Activated B cell treated with CpG ODN at 0.5 μM for 24 hours (primary cell): ENCODE data around the gene NPAS4. TPM values are rescaled to one million over a fixed set of nuclear protein-coding genes. Genes with fewer than 3 reads are reported as not detected.

Source experiments
- ATAC-seq: fragments of 200-7000 bp; cut with Tn5 transposase; one replicate; pipeline ENCODE4 v1.10.0; 2021; ENCODE audit warnings: low read depth, mild to moderate bottlenecking, moderate library complexity
- CTCF ChIA-PET: fragments of 350-600 bp; sonication (Branson Sonifier 250); formaldehyde crosslinking; loops from one replicate; lab custom pipeline; 2021; ENCODE audit warnings: antibody characterized with exemption; lab: Charles Lee
- POLR2A ChIA-PET: fragments of 350-600 bp; sonication (Branson Sonifier 250); formaldehyde crosslinking; loops from one replicate; lab custom pipeline; 2021; ENCODE audit warnings: antibody characterized with exemption; lab: Charles Lee
- DNase-seq: peaks from one replicate; pipeline ENCODE4 v3.0.0; 2022
- H3K27ac Mint-ChIP-seq: one replicate; pipeline ENCODE4 v1.8.0; 2020; ENCODE audit warnings: mixed read lengths
- H3K27me3 Mint-ChIP-seq: one replicate; pipeline ENCODE4 v1.8.0; 2021; ENCODE audit warnings: mixed read lengths
- H3K36me3 Mint-ChIP-seq: one replicate; pipeline ENCODE4 v1.8.0; 2021; ENCODE audit warnings: low read depth, mixed read lengths
- H3K4me1 Mint-ChIP-seq: one replicate; pipeline ENCODE4 v1.8.0; 2021; ENCODE audit warnings: mixed read lengths
- H3K4me3 Mint-ChIP-seq: one replicate; pipeline ENCODE4 v1.8.0; 2020; ENCODE audit warnings: mild to moderate bottlenecking, mixed read lengths
- H3K9me3 Mint-ChIP-seq: one replicate; pipeline ENCODE4 v1.8.0; 2020; ENCODE audit warnings: mixed read lengths
- intact Hi-C: fragments of 100-400 bp; cut with micrococcal nuclease; formaldehyde crosslinking; loops from one replicate; pipeline ENCODE4 v1.15.1; 2024
- total RNA-seq: library from RNA; stranded (reverse); gene quantifications from 2 replicates; pipeline ENCODE4 v1.2.3, GENCODE V29; 2022
- TF ChIP-seq, protein P1 (sequence below): fragments of 200-600 bp; IDR thresholded peaks from one replicate; pipeline ENCODE4 v1.8.0; 2022; ENCODE audit warnings: antibody characterized with exemption, mild to moderate bottlenecking

Gene NPAS4
- total RNA-seq, 1 donor from 2014 or later = not detected

DNA sequence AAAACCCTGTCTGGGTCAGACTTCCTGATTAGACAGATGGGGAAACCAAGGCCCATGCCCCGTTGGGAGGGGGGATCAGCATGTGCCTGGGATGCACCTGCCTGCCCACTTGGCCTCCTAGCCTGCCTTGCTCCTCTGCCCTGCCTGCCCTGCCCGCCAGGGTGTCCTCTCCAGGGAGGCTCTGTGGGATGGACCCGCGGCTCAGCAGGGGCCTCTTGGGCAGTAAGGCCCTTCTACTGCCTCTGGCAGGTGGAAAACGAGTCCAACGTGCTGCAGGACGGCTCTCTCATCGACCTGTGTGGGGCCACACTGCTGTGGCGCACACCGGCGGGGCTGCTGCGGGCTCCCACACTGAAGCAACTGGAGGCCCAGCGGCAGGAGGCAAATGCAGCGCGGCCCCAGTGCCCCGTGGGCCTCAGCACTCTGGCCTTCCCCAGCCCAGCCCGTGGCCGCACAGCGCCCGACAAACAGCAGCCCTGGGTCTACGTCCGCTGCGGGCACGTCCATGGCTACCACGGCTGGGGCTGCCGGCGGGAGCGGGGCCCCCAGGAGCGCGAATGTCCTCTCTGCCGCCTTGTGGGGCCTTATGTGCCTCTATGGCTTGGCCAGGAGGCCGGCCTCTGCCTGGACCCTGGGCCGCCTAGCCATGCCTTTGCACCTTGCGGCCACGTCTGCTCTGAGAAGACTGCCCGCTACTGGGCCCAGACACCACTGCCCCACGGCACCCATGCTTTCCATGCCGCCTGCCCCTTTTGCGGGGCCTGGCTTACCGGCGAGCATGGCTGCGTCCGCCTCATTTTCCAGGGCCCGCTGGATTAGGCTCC lies 54.7 kb downstream of the NPAS4 start:
- CTCF ChIA-PET = no interaction called here
- H3K9me3 Mint-ChIP-seq = no peaks in the 10 kb centered on the region
- no peak for ATAC-seq
- peaks cover 14% of the 10 kb centered on the region for H3K4me1 Mint-ChIP-seq
- POLR2A ChIA-PET = interaction anchor here (0.6 kb wide), 1 partner anchor 9 kb away, joined by 5 read pairs; the partner anchor contains the start of gene PELI3
- H3K4me3 Mint-ChIP-seq = no peak overlapping the region
- TF ChIP-seq, protein P1, sequence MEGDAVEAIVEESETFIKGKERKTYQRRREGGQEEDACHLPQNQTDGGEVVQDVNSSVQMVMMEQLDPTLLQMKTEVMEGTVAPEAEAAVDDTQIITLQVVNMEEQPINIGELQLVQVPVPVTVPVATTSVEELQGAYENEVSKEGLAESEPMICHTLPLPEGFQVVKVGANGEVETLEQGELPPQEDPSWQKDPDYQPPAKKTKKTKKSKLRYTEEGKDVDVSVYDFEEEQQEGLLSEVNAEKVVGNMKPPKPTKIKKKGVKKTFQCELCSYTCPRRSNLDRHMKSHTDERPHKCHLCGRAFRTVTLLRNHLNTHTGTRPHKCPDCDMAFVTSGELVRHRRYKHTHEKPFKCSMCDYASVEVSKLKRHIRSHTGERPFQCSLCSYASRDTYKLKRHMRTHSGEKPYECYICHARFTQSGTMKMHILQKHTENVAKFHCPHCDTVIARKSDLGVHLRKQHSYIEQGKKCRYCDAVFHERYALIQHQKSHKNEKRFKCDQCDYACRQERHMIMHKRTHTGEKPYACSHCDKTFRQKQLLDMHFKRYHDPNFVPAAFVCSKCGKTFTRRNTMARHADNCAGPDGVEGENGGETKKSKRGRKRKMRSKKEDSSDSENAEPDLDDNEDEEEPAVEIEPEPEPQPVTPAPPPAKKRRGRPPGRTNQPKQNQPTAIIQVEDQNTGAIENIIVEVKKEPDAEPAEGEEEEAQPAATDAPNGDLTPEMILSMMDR = no peak
- H3K36me3 Mint-ChIP-seq = peaks cover 14% of the 10 kb centered on the region
- no peak overlapping the region for H3K27ac Mint-ChIP-seq
- no peaks in the 10 kb centered on the region for H3K27me3 Mint-ChIP-seq
- intact Hi-C loops = no loop called here
- no peak for DNase-seq

Other genes starting within 250 kb of the NPAS4 start
- 37.0 and 45.6 TPM in 2 replicates for gene KLC2, start 163.3 kb upstream of the NPAS4 start, total RNA-seq
- 115 and 118 TPM in 2 replicates for gene RAB1B, start 152.4 kb upstream of the NPAS4 start, total RNA-seq
- gene CNIH2, start 142.9 kb upstream of the NPAS4 start, total RNA-seq = 0.93 and 1.0 TPM in 2 replicates
- gene YIF1A, start 131.9 kb upstream of the NPAS4 start, total RNA-seq = 53.4 and 62.6 TPM in 2 replicates
- not detected in 2 replicates for gene TMEM151A, start 129.1 kb upstream of the NPAS4 start, total RNA-seq
- gene CD248, start 104.0 kb upstream of the NPAS4 start, total RNA-seq = 0.22 TPM in 1 of 2 replicates, not detected in the other
- gene RIN1, start 84.6 kb upstream of the NPAS4 start, total RNA-seq = 0.76 and 0.98 TPM in 2 replicates
- 56.9 and 59.2 TPM in 2 replicates for gene BRMS1, start 75.9 kb upstream of the NPAS4 start, total RNA-seq
- gene B4GAT1, start 73.4 kb upstream of the NPAS4 start, total RNA-seq = 1.9 TPM in 2 replicates
- gene SLC29A2, start 49.3 kb upstream of the NPAS4 start, total RNA-seq = 13.5 and 17.1 TPM in 2 replicates
- 62.6 and 74.3 TPM in 2 replicates for gene MRPL11, start 17.8 kb downstream of the NPAS4 start, total RNA-seq
- gene PELI3, start 45.9 kb downstream of the NPAS4 start, total RNA-seq = 8.5 and 9.1 TPM in 2 replicates
- gene DPP3, start 59.4 kb downstream of the NPAS4 start, total RNA-seq = 62.2 and 63.3 TPM in 2 replicates
- 30.5 and 38.8 TPM in 2 replicates for gene BBS1, start 89.6 kb downstream of the NPAS4 start, total RNA-seq
- gene ZDHHC24, start 125.0 kb downstream of the NPAS4 start, total RNA-seq = 14.6 and 19.0 TPM in 2 replicates
- 0.10 TPM in 1 of 2 replicates, not detected in the other for gene ACTN3, start 125.9 kb downstream of the NPAS4 start, total RNA-seq
- 2.0 and 3.6 TPM in 2 replicates for gene CTSF, start 147.6 kb downstream of the NPAS4 start, total RNA-seq
- 0.22 and 0.31 TPM in 2 replicates for gene CCDC87, start 172.0 kb downstream of the NPAS4 start, total RNA-seq
- 59.0 and 65.3 TPM in 2 replicates for gene CCS, start 172.2 kb downstream of the NPAS4 start, total RNA-seq
- 147 and 160 TPM in 2 replicates for gene RBM14, start 195.6 kb downstream of the NPAS4 start, total RNA-seq
- gene RBM4, start 217.7 kb downstream of the NPAS4 start, total RNA-seq = 197 and 202 TPM in 2 replicates